DMS 273 treated with DMSO at 0.1 percent for 48 hours (cell line): ENCODE results near the gene ATG5.

ENCODE experiments used
- DNase-seq: peaks from one replicate; lab custom pipeline; 2025; lab: John Stamatoyannopoulos, UW

Gene ATG5

DNA sequence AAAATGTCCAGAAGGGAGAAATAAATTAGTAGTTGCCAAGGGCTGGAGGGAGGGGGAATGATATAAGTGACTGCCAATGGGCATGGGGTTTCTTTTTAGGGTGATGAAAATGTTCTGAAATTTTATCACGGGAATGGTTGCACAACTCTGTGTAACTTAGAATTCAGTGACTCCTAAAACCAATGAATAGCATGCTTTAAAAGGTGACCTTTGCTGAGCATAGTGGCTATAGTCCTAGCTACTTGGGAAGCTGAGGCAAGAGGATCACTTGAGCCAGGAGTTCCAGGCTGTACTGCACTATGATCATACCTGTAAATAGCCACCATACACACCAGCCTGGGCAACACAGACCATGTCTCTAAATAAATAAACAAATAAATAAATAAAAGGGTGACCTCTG is 109.0 kb downstream of the ATG5 start:
- no peak for DNase-seq

DNA sequence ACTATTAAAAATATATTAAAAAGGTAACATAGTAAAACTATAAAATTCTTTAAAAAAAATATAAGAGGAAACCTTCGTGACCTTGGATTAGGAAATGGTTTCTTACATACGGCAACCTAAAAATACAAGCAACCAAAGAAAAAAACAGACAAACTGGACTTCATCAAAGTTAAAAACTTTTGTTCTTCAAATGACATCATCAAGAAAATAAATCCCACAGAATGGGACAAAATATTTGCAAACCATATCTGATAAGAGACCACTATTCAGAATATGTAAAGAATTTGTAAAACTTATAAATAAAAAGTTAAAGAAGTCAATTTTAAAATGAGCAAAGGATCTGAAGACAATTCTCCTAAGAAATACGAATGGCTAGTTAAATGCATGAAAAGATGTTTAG is 110.0 kb downstream of the ATG5 start:
- no peak for DNase-seq

DNA sequence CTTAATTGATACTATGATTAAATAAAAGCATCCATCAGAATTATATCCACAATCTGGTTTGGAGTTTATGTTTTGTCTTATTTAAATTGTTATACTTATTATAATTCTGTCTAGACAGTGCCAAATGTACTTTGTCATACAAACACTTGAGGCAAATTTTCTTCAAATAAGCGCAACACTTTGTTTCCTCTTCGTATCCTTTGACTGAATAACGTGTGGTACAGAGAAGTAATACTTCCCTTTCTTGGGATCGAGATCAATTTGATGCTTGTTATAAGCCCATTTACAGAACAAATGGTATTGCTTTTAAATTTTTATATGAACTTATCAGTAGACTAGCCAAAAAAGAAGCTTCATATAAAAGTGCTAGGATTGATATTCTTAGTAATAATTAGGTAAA is 111.0 kb downstream of the ATG5 start:
- no peak for DNase-seq

DNA sequence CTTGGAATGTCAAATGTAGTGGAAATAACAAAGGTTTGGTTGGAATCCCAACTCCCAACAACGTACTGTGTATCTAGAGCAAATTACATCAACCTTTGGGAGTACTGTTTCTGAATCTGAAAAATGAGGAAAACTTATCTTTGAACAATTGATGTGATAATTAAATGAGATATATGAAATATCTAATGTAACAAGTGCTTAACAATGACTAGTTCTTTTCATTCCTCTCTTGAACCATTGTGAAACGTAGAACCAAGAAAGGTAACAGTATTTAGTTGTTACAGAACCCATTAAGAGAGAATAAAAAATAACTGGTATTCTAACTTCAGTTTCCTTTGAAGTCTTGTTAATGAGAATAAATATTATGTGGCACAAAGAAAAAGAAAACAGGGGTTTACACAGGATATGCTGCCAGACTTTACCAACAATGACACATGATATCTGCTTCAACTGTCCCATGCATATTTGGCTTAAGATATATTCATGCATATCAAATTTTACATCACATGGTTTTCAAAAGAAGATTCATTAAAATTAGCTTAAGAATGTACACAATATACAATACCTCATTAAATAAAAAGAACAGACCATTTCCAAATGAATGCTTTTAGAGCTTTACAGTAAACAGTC is 111.8 kb downstream of the ATG5 start:
- no peak for DNase-seq

DNA sequence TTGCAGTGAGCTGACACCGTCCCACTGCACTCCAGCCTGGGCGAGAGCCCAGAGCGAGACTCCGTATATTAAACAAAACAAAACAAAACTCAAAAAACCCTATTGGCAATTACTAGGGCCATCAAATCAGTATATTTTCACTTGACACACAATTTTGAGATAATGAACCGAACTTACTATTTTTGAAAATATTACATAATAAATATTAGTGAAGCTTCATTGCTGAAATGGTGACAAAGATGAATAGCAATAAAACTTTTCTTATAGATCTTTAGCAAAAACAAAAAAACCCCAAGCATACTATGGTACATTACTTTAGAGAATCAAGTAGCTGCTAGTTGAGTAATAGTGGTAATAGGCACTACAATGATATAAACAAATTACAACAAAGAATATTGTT is 113.0 kb downstream of the ATG5 start:
- no peak for DNase-seq

DNA sequence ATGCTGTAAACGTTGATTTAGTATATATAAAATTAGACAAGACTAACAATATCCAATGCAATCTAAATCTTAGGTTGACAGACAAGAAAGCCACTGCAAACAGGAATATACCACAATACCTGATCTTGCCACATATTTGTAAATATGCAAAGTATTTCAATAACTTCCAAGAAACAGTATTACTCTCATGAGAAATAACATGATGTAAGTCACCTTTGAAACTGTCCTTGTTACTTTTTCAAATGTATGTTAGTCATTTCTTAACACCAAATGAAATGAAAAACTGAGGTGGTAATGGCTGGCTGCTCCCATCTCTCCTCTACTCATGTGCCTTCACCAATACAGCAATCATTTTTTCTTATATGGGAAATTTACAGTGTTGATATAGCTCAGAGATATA is 118.7 kb downstream of the ATG5 start:
- no peak for DNase-seq

DNA sequence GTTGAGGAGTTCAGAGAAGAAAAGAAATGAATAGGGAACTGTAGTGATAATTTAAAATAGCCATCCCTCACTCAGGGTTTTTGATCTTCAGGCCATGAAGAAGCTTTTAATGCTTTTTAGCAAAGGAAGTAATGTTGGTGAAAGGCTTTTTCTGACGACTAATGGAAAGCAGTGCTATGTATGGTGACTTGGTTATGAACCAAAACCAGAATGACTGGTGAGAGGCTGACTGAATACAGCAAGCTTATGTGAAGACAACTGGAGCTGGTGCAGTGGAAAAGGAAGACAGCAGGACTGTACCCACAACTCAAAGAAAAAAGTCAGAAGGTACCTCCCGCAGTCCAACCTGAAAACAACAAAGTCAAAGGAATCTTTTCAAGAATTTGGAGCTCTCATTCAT is 120.6 kb downstream of the ATG5 start:
- DNase-seq = no peak

DNA sequence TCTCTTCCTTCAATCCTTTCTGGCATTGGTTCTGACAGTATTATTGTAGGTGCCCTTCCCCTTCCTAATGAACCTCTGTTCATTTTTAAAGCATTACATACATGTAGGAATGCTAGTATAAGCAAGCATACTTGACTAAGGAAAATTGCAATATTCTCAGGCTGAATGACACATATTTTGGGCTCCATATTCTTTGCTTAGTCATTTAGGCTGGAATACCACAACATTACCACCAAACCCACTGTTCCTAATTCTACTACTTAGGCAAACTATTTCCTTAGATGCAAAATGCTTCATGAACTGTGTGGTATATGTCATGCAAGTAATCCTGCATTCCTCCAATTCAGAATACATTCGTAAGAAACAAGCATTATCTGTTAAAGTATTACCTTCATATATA is 125.6 kb downstream of the ATG5 start:
- no peak for DNase-seq

DNA sequence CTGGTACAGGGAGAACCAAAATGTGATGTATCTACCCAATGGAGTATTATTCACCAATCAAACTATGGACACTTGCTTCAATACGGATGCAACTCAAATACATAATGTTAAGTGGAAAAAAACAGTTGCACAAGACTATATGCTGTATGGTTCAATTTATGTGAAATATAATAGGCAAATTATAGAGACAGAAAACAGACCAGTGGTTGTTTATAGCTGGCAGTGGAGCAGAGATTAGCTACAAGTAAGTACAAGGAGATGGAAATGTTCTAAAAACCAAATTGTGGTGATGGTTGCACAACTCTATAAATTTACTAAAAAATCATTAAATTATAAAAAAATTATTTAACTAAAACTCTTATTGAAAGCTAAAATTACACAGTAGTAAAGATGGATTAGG is 126.2 kb downstream of the ATG5 start:
- DNase-seq = no peak

DNA sequence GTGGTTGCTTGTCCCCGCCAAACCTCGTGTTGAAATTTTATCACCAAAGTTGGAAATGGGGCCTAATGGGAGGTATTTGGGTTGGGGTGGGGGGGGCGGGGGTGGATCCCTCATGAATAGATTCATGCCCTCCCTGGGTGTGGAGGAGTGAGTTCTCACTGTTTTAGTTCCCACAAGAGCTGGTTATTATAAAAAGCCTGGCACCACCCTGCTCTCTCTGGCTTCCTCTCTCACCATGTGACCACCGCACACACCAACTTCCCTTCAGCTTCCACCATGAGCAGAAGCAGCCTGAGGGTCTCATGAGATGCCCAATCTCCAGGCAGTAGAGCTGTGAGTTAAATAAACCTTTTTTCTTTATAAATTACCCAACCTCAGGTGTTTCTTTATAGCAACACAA is 128.1 kb downstream of the ATG5 start:
- DNase-seq = no peak

DNA sequence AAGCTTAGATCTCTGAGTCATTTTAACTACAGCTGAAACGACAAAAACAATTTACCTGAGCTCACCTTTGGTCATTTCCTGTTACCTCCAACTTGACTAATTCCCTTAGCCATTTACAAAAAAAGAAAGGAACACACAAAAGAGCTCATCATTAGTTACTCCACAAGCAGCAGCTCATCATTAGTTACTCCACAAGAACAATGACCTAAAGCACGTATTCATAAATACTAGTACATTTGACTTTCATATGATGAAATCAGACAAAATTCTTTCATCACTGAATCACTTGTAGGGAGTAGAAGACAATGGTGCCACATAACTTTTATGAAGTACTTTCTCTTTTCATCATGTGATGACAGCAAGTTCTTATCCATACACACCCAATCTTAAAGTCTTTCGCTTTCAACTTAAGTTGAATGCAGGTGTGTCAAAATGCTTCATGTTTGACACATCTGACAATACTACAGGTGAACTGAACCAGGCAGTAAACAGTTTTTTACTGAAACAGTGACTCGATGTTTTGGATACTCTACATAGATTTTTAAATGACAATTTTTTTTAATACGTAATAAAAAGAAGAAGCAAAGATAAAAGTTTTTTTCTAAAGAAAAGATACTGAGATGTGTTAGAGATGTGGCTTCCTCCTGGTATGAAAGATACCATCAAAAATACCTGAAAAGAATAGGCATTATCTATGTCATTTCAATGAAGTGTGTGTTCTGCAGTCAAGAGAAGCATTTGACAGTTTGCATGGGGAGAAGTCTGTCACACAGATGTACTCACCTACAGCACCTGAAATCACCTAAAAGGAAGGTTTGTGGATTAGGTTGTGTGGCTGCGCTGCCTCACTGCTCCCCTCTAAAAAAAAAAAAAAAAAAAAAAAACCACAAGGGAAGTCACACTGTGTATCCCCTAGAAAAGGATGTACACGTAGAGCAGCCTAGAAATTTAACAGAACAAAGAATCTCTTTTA is 130.3 kb downstream of the ATG5 start:
- no peak for DNase-seq

DNA sequence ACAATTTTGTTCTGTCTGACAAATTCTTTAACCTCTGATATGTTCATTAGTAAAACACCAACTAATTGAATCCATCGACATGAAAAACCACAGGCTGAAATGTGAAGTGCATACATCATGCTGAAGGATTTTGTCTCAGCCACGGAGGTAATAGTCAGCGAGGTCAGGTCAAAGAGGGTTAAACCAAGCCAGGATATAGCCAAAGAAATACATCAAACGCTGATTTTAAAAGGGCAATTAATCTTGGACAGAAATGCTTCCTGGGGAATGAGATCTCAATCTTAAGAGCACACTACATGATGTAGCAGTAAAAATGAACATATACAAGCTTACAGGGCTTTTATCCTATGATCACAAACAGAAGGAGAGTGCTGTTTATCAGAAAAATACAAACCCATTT is 132.7 kb downstream of the ATG5 start:
- DNase-seq = no peak

DNA sequence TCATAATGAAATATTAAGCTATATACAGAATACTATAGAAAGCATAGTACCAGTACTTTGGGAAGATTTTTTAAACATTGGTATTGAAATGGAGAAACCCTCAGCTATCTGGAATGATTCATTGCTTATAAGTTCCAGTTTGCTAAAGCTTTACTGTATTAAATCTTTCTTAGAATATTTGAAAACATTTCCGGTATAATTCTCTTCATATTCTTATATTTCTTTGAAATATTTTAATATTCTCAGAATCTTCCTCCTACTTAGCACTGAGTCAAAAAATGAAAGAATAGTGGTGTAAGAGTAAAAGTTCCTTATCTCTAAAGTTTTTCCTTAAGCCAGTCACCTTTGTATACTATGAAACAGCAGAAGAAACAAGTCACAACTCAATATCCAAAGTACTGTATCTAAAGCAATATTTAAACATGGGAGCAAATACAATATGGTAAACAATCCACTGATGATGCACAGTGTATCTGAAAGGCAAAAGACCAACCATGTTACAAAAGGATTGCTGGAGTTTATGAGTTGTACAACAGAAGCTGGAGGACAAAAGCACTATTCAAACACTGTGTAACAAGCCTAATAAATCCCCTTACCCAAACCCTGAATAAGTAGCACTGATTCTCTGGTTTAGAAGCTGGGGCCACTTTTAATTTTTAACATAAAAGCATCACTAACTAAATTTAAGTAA is 137.3 kb downstream of the ATG5 start:
- no peak for DNase-seq

DNA sequence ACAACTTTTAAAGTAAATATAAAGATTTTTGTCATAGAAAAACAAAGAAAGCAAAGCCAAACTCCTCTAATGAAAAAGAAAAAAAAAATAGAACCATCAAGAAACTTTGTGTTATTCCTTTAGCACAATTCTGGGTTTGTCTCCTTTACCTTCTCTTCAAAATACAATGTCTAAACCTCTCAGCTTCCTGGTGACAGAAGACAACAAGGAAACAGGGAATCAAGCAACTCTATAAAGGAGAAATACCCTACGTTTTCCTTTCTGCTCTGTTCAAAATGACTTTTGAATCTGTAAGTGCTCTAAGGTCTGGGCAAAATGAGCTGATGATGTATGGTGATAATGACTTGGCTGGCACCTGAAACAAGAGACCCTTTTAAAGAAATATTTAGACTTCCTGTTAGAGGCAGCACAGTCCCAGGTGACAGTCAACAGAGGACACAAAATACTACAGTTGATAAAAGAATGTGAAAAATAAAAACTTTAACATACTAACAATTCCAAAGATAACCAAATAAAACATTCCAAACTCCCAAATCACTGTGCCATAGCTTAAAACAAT is 138.1 kb downstream of the ATG5 start:
- no peak for DNase-seq

DNA sequence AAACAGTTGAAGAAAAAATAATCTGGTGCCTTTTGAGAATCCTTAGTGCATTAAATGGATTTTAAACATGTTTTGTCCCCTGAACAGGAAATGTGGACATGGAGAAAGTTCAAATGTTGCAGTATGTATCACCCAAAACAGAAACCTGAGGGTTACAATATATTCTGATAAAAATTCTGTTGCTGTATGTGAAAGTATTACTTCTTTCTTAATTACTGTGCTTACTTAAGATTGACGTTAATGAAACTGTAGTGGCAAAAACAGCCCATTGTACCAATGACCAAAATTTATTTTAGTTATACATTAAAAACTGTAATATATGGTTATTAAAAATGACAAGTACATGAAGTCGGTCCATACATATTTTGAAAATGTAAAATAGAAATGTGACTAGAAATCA is 138.8 kb downstream of the ATG5 start:
- DNase-seq = no peak

DNA sequence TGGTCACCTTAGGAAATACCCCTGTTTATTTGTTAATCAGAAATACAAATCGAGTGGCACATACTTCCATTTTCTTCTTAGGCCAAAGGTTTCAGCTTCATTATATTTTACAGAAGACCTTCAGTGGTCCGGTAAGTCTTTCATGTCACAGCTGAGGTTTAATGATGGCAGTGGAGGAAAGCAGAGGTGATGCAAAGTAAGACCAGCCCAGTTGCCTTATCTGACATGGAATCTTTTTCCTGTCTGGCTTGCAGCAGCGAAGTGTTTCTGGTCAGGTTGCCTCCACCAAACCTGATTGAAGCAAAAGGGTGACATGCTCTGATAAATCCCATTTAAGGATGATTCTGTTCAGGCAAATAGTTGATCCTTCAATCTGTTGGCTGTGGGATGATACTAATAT is 139.4 kb downstream of the ATG5 start:
- DNase-seq = no peak

DNA sequence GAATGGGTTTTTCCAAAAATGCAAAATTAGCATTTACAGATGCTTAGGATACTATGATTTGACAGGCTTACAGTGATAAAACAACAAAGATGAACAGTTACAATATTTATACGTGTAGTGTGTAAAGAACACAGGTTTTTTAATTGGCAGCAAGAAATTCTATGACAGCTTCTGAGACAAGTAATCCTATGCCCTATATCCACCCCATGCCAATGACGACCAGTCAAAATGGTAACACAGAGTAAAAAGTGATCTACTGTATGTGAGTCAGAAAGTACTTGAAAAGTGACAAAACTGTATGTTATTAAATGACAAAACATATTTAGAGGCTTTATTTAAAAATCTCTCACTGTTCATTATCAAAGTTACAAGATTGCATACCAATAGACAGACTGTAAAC is 139.9 kb downstream of the ATG5 start:
- no peak for DNase-seq

DNA sequence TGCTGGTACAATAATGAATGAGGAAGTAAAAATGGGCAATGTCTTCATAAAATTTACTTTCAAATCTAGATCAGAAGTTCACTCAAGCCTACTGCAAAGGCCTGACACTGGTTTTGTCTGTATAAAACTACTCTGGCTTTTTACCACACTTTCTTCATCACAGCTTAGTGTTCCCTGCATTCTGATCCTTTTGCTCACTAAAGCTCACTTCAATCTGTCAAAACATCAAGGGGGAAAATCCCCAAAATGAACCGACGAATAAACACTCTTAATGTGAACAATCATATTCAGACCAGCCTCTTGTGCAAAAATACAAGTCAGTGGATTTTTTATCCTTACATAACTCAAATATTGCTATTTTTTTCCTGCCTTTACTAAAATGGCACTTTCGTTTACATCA is 140.9 kb downstream of the ATG5 start:
- DNase-seq = no peak

DNA sequence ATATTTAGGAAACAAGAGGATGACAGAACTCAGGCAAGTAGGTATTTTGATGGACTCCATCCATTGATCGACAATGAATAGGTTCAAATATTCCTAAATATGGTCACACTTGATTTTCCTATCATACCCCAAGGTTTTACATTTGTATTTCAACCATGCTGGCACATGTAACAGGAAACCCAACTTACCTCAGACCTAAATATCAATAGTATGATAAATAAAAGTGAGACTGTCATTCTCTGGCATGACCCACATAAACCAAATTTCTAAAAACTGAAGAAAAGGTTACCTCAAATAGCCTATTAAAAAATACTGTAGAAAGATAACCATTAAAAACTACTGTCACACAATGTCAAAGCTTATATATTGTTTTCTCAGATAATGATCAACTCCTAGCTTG is 142.1 kb downstream of the ATG5 start:
- no peak for DNase-seq

DNA sequence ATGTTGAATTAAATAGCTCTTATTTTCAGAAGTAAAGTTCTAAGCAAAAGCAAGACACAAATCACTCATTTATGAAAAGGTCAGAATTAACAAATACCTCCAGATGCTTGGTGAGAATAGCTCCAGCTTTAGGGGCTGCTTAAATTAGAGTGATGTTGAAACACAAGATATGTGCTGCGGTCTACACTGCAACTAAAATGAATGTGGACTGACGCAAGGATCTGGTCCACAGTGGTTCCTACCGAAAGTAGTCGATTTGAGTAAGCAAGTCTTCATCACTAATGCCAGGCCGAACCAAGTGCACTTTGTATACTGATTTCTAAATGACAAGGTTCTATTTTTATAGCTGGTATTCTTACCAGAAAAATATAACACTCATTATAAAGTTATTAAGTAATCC is 143.1 kb downstream of the ATG5 start:
- DNase-seq = no peak

DNA sequence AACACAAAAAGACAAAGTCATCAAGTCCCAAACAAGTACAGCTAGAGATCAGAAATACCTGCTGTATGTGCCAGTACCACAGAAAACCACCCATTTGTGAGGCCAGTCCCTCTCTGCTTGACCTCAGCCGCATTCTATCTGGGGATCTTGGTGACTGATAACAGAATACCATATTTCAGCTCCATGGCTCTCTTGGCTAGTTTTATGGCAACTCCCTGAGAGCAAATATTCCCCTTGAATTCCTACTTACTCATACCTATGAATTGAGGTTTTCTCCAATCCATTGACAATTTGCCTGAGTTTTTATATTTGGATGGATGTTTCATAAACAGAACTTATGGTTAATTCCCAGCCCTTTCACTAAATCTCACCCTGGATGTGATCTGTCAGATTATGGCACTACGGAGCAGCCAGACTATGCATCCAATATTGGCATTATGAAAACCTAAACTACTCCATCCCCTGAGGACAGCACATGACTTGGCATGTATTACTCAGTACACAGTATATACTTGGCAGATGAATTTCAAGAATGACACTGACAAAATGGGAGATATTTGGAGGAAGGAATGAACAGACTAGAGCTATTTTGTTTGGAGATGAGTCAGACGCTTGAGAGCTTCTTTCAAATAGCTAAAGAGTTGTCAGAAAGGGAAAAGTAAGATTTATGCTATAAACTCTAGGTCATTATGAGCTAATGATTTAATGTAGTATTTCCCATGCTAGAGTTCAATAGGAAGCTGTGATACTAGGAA is 143.7 kb downstream of the ATG5 start:
- DNase-seq = no peak

DNA sequence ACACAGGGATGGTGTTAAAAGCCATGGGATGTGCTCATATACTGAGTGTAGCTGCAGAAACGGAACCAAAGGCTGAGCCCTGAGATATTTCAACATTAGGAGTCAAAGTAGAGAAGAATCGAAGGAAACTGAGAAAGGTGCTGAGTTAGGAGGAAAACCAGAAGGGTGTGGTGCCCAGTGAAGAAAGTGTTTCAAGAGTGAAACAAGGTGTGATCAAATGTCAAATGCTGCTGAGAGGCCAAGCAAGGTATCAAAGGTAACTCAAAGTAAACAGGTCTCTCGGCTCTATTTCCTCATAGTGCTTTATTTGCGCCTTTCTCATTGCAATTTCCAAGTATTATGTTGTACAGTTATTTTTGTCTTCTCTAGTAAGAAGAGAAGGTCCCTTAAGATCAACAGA is 145.4 kb downstream of the ATG5 start:
- no peak for DNase-seq
